T-helper 1 cell treated with Interleukin-12 subunit alpha and Interleukin-12 subunit beta and Interleukin-4 antibody, amounts not matched to agents 30 ng/mL and 1 ng/mL, for 36 hours (primary cell): ENCODE data around the gene VIPR1. TPM values are rescaled to one million over a fixed set of nuclear protein-coding genes. Genes with fewer than 3 reads are reported as not detected.

Source experiments
- intact Hi-C: fragments of 100-400 bp; cut with micrococcal nuclease; formaldehyde crosslinking; loops from one replicate; pipeline ENCODE4 v1.15.1; 2024
- total RNA-seq: library from RNA; stranded (reverse); gene quantifications from 2 replicates; pipeline ENCODE4 v1.2.3, GENCODE V29; 2022

The VIPR1 gene, protein sequence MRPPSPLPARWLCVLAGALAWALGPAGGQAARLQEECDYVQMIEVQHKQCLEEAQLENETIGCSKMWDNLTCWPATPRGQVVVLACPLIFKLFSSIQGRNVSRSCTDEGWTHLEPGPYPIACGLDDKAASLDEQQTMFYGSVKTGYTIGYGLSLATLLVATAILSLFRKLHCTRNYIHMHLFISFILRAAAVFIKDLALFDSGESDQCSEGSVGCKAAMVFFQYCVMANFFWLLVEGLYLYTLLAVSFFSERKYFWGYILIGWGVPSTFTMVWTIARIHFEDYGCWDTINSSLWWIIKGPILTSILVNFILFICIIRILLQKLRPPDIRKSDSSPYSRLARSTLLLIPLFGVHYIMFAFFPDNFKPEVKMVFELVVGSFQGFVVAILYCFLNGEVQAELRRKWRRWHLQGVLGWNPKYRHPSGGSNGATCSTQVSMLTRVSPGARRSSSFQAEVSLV
- 4.4 and 5.0 TPM in 2 replicates for total RNA-seq

DNA sequence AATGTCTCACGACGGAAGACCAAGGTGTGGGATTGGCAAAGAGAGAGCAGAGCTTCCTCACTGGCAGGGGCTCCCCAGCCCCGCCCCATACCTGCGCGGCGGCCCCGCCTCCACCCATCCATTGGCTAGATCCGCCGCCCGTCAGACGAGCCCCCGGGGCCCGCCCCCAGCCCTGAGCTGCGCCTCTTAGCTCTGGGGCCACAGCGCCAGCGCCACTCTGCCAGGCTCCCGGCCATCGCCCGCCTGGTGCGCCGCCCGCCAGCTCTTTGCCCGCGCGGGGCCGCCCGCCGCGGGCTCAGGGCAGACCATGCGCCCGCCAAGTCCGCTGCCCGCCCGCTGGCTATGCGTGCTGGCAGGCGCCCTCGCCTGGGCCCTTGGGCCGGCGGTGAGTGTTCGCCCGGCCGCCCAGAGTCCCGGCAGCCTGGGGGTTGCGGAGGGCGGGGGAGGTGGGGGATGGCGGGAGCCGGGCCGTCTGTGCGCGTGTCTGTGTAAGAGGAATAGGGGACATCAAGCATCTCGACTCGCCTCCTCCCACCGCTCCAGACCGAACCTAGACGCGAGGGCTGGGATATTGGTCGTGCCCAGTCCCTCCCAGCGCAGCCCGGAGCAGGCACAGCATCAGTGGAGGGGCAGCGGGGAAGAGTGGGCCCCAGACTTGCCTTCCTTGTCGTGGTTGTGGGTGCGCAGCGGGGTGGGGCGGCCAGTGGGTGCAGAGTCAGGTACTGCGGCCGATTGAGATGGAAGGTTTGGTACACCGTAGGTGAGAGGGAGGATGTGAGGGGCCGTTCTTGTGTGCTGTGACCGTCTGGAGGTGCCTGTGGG lies at the start of gene VIPR1:
VIPR1 (plus strand) TSS at position 215 of the 822 bp plus-strand sequence; CDS start at position 308, 93 bp downstream.
- intact Hi-C loops, result loop anchor here (1.0 to 5.0 kb wide), 13 partner anchors 34 to 1302 kb away; partner anchors contain the start of genes NKTR, SEC22C, SS18L2 and ULK4

DNA sequence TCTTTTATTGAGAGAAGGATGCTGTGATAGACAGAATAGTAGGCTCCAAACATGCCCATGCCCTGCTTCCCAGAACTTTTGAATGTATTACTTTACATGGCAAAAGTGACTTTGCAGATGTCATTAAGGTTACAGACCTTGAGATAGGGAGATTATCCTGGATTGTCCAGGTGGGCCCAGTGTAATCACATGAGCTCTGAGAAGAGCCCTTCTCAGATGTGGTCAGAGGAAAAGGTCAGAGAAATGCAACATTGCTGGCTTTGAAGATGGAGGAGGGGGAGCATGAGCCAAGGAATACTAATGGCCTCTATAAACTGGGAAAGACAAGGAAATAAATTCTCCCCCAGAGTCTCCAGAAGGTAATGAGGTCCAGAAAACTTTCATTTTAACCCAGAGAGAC lies 46.2 kb upstream of the VIPR1 start:
- intact Hi-C loops, result no loop called here

DNA sequence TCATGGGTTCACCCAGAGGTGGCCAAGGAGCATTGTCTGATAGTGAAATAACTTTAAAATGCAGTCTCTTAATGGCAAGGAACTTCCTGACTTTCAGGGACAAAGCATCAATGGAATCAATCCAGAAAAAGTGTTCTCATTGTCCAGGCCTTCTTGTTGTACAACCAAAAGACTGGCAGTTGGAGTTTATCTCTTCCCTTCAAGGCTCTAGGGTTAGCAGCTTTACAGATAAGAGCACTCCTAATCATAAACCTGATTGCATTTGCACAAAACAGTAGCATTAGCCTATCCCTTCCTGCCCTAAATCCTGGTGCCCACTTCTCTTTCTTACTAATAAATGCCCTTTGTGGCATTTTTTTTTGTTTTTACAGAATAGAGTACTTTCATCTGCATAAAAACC lies 43.3 kb upstream of the VIPR1 start:
- intact Hi-C loops, result no loop called here

DNA sequence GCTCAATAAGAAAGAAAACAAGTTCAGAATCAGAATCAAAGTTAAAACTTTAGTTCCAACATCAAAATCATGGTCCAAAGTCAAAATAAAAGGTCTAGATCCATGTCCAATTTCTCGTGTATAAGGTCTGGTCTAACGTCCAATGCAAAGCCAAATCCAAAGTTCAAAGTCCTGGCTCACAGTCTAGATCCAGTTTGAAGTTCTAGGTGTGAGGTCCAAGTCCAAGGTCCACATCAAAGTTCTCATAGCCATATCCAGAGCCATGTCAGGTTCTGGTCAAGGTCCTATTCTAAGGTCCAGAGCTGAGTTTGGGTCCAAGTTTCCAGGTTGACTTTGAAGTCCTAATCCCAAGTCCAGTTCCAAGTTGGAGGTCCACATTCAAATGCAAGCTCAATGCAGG lies 40.7 kb upstream of the VIPR1 start:
- intact Hi-C loops, result no loop called here

DNA sequence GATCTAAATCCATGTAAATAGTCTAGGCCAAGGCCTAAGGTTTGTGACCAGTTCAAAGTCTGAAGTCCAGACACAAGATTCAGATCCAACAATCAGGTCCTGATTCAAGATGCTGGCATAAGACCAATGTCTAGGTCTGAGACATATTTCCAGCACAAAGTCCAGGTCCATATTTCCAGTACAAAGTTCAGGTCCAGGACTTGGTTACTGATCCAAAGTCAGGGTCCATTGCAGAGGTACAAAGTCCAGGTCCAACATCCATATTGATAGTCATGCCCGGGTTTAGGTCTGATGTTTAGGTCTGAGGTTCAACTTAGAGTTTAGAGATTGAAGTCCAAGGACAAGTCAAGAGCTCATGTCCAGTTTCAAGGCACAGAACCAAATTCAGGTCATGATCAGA lies 39.4 kb upstream of the VIPR1 start:
- intact Hi-C loops, result no loop called here

DNA sequence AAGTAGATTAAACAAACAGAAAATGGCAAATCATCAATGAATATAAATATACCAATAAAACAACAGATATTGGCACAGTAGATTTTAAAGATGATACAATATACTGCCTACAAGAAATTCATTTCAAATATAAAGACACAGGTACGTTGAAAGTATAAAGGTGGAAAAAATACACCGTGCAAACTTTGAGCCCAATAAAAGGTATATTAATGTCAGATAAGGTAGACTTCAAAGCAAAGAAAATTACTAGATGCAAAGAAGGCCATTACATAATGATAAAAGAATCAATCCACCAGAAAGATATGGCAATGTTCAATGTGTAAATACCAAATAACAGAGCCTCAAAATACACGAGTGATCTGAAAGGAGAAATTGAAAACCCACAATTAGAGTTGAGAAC lies 34.3 kb upstream of the VIPR1 start:
- intact Hi-C loops, result no loop called here

DNA sequence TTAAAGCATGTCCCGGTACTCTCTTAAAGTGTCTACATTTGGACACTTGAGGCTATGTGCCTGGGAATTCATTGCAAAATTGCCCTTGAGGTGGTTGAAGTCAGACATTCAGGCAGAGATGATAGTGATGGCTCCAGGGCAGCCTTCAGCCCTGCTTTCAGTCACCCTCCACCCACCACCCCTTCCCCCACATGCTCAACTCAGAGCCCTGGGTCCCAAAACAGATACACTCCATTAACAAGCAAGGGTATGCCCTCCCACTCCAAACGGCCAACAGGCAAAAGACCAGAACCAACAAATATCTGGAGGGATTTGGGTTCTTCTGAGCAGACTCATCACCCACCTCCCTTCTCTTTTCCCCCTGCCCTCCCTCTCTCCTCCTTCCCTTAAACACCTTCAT lies 29.9 kb upstream of the VIPR1 start:
- intact Hi-C loops, result no loop called here

DNA sequence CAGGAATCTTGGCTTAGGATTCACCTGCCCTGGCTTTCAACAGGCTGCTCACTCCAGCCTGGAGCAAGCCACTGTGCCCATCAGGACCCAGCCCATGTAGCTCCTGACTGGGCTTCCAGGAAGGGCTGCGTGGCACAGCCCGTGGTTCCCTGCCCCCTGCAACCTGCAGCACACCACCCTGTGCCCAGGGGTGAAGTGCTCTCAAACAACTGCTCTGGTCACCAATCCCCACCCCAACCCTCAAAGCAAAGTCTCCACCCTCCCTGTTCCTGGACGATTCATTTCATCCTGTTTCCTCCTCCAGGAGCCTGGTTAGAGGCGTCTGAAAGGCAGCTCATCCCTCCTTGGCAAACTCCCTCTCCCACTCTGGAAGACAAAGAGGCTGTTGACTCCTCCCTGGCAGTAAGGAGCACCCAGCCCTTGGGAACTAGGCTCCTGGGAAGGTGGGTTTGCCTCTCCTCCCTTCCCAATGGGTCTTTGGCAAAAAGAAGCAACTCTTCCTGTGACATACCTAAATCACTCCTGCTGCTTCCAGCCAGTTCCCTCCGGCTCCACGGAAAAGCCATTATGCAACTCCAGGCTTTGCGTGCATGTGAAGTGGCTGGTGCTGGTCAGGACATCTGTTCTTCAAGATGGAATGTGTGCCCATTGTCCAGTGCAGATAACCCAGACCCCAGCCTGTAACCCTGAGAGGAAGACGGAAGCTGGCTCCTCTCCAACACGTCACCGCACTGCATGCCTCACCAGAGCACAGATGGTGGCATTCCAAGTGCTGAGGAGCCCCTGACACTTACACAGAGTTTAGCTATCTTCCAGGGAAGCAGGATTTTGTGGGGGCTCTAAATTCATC lies 29.1 kb upstream of the VIPR1 start:
- intact Hi-C loops, result no loop called here

DNA sequence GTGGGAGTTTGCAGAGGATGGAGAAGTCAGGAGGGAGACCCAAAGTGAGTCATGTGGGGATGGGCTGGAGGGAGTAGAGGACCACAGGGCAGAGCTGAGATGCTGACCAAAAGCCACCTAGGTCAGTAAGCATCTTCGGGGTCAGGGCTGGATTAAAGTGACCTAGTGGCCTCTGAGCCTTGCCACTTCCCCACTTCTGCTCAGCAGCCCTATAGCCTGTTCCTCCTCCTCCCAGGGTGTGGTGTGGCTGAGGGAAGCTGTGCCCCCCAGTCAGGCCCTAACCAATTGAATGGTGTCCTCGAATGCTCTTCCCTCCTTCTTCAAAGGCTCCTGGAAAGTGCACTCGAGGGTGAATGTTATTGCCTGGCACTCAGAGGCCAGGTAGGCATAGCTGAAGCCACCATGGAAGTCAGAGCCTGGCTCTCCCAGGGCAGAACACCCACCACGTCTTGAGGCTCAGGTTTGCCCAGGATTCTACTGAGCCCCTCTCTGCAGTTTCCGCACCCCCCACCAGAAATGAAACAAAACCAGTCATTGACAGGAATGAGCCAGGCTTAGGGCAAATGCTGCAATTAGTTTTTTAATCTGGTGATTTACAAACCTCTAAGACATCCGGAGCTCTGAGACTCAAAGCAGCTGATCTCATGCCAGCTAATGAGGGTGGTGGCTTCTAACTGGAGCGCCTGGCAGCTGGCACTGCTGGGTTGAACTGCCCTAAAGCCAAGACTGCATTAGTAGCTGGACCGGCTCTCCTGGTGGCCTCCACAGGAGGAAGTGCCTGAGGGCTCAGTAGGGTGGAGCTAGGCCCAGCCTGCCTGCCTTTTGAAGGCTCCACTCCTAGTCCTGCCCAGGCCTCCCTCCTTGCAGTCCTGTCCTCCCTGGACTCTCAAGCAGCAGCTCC lies 26.0 kb upstream of the VIPR1 start:
- intact Hi-C loops, result no loop called here

DNA sequence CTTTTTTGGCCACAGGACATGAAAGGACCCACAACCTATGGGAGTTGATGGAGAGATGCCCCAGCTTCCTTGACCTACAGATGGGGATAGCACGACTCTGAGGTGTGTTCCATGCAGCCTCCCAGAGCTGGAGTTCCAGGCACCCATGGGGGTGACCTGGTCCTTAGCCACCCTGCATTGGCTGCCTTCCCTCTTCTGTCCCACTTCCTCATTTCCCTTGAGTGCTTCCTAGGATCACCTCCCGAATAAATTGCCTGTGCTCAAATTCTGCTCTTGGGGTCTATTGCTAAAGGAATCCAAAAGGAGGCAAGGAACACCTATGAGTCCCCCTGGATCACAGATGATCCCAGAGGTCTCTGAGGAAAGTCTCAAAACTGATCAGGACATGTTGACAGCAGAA lies 24.7 kb upstream of the VIPR1 start:
- intact Hi-C loops, result no loop called here

DNA sequence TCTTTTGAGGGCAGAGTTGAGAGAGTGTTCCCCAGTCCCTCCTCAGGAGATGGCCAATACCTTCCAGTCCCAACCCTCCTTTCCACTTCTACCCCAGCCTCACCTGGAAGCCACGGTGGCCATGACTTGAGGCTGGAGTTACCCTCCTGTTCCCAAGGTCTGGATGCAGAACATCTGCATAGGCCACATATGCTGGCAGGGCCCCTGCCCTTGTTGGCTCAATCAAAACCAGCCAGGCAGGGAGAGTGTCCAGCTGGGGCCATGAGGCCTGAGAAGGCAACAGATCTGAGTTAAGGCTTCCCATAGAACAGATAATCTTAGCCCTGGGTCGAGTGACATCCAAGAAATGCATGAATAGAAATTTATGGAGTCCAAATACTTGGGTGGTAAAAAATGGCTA lies 23.6 kb upstream of the VIPR1 start:
- intact Hi-C loops, result no loop called here

DNA sequence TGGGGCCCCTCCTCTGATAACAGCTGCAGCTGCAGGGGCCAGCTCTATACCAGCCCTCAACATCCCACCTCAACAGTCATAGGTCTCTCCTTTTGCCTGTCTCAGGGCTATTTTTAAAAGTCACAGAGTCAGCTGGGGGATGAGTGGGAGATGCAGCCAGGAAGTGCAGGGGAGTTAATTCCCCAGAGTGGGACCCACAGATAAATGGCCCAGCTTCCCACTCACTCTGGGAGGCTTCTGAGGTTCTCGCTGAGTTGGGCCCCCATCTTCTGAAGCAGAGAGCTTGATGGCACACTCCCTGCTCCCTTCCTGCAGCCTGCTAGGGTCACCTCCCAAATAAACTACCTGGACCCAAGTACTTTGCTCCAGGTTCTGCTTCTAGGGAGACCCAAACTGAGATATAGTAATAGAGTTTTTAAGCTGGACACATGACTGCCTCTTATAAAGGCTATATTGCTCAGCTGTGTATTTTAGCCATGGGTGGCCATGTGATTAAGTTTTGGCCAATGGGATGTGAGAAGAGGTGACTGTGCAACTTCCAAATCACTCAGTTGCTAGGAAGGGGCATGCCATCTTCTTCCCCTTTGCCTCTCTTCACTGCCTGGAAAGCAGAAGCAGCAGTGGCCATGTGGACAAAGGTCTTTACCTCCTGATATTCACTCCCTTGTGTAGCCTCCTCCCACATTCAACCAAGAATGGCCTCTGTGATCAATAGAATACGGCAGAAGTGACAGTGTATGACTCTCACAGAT lies 15.5 kb upstream of the VIPR1 start:
- intact Hi-C loops, result no loop called here

DNA sequence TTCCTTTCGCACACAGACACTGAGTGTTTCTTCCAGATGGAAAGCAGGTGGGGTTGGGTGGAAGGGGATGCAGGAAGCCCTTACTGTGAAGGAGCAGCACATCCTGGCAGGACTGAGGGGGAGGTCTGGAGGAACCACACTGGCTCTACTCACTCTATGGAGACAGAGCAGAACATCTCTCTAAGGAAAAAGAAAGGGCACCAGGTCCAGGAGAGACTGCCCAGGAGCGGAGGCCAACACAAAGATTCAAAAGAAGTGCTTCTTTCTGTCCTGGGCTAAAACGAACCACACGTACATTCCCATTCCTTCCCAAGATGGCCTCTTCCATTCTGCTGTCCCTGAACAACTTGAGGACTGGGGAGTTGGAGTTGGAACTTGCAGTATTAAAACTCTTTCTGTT lies 13.8 kb upstream of the VIPR1 start:
- intact Hi-C loops, result no loop called here

DNA sequence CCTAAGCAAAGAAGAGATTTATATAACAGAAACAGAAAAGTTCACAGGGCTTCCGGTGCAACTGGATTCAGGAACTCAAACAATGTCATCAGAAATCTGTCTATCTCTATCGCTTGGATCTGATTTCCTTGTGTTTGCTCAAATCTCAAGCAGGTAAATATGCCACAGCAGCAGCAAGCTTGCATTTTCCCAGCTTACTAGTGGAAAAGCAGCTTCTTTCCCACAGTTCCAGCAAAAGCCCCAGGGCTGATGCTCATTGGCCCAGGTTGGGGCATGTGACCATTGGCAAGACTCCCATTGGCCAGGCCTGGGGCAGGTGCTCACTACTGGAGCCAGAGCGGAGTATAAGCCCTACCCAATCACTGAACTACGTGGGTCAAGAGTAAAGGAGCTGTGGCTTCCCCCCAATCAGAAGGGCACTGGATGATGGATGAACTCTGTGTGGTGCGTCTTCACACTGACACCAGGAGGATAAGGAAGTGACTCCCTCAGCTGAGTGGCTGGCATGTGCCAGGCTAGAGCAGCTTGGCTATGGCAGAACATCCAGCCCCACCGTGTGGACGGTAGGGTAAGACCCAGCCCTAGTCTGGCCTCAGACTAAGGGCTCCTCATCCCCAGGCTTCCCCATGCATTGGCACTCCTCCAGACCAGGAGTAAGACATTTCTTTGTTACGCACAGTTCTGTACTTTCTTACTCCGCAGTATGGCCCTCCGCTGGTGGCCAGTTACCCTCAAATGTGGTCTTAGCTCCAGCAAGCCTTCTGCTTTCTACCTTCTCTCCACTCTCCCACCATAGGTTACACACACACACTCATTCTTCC lies 13.1 kb upstream of the VIPR1 start:
- intact Hi-C loops, result no loop called here

DNA sequence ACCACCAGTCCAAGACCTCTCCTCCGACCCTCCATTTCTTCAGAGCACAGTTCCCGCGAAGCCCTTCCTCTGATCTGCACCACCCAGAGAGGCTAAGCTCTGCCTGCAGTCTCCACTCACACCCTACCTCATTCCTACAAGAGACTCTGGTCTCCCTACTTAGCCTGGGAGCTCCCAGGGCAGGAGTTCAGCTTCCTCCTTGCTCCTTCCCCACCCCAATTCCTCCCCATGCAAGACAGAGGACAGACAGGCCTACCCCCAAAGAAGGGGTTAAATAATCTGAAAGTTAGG lies 12.6 kb upstream of the VIPR1 start:
- intact Hi-C loops, result no loop called here

DNA sequence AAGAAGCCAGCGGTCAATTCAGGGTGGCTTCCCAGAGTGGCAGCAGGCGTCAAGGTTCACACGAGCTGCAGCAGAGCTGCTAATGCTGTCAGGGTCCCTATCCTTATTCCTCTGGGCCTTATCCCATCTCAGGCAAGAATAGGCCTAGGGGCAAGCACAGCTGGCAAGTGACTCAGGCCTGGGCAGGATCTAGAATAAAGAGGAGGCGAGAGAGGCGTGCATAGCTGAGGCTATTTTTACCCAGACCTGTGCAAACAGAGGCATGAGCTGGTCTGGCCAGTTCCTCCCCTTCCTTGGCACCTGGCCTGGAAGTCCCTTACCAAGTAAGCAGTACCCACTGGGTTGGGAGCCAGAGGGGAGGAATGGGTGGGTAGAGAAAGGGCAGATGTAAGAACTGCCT lies 12.2 kb upstream of the VIPR1 start:
- intact Hi-C loops, result no loop called here

DNA sequence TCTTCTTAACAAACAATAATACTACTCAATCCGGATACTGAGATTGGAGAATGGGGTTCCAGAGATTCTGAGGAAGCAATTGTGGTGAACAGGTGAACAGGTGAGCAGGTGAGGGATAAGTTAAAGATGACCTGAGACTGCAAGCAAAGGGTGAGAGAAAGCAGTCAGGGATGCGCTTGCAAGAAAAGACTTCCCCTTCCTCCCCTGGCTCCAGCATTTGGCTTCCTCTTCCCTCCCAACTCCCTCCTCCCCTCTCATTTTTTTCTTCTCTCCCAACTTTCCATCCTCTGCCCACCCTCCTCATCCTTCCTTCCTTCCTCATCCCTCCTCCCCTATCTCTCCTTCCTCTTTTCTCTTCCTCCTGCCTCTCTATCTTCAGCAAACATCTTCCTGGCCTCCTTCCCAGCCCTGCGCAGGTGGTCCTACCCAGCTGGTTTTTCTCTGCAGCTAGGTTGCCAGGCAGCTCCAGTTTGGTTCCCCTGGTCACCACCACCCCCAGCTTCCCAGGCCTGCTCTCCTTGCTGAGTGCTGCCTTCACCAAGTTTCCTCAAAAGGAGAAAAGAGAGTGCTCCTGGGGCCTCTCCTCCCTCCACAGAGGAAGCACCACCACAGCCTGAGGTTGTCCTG lies 10.4 kb upstream of the VIPR1 start:
- intact Hi-C loops, result no loop called here

DNA sequence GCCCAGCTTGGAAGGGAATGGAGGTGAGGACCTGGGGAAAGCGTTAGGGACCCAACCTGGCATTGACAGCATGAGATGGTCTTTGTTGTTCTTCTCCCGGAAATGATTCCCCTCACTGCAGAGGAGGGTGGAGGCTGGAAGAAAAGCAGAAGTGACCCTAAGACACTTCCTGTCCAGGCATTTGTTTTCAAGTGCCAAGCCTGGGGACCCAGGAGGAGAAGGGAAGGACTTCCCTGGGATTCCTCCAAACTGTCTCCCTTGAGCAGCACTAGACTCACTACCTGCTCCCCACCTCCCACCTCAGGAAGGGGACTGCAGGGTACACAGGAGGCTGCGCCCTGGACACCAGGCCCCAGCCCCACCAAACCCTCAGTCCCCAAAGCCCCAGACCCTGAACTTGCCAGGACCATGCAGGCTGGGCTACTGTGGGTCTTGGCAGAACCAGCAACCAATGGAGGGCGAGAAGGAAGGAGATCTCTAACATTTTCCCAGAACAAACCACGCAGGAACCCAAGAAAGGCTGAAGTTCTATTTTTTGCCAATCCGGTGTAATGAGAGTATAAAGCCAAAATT lies 9.8 kb upstream of the VIPR1 start:
- intact Hi-C loops, result no loop called here
